Keratinocyte (primary cell): Measurements from ENCODE around the gene PTGES2. TPM values are rescaled to one million over a fixed set of nuclear protein-coding genes. Genes with fewer than 3 reads are reported as not detected.

Experiments used
- DNase-seq: peaks from one replicate; pipeline ENCODE4 v3.0.0-alpha.2; 2011; ENCODE audit warnings: low read depth, missing footprints, low spot score
- FAIRE-seq: peaks from 2 replicates; lab custom pipeline; 2011; peaks lifted over from hg19 to GRCh38; lab: Jason Lieb, UNC
- H2AFZ ChIP-seq: 2 replicates; pipeline ENCODE4 v1.6.0; 2012; ENCODE audit warnings: low read length, control low read depth, inconsistent platforms; ENCODE audit not compliant: control insufficient read depth
- H3K27ac ChIP-seq: 2 replicates; pipeline ENCODE4 v1.5.1; 2011; ENCODE audit warnings: low read length; ENCODE audit not compliant: control insufficient read depth, insufficient read depth
- H3K27me3 ChIP-seq: 3 replicates; pipeline ENCODE4 v1.6.0; 2011; ENCODE audit warnings: low read length; ENCODE audit not compliant: control insufficient read depth, insufficient read depth; ENCODE audit errors: extremely low read depth
- H3K36me3 ChIP-seq, 2 experiments: 2 replicates in 1 of 2; 3 replicates in 1 of 2; pipeline ENCODE4 v1.5.1; 2011; ENCODE audit warnings: low read length in 2 of 2, mild to moderate bottlenecking in 1 of 2; ENCODE audit not compliant: control insufficient read depth in 2 of 2, insufficient read depth in 2 of 2; ENCODE audit errors: extremely low read depth in 1 of 2
- H3K4me1 ChIP-seq: 3 replicates; pipeline ENCODE4 v1.5.1; 2011; ENCODE audit warnings: low read length; ENCODE audit not compliant: control insufficient read depth, insufficient read depth; ENCODE audit errors: extremely low read depth
- H3K4me2 ChIP-seq: 3 replicates; pipeline ENCODE4 v1.6.0; 2011; ENCODE audit warnings: low read depth, low read length; ENCODE audit not compliant: control insufficient read depth, insufficient read depth; ENCODE audit errors: extremely low read depth
- H3K4me3 ChIP-seq, 3 experiments: fragments of 200-600 bp in 1 of 3; sonication (generic) in 1 of 3; 2 replicates in 2 of 3; 3 replicates in 1 of 3; pipeline ENCODE4 v1.5.1; 2011 to 2016; ENCODE audit warnings: low read length in 3 of 3, mild to moderate bottlenecking in 3 of 3, control low read depth in 2 of 3, inconsistent platforms in 1 of 3, low read depth in 1 of 3, mixed read lengths in 1 of 3, mixed run types in 1 of 3, moderate library complexity in 1 of 3; ENCODE audit not compliant: control insufficient read depth in 2 of 3, insufficient read depth in 2 of 3; ENCODE audit errors: extremely low read depth in 1 of 3
- H3K79me2 ChIP-seq: 2 replicates; pipeline ENCODE4 v1.6.0; 2012; ENCODE audit warnings: low read length; ENCODE audit not compliant: control insufficient read depth, insufficient read depth
- H3K9ac ChIP-seq: 3 replicates; pipeline ENCODE4 v1.6.0; 2011; ENCODE audit warnings: low read length; ENCODE audit not compliant: control insufficient read depth, insufficient read depth; ENCODE audit errors: extremely low read depth
- H3K9me1 ChIP-seq: 3 replicates; pipeline ENCODE4 v1.6.0; 2011; ENCODE audit warnings: low read length; ENCODE audit not compliant: control insufficient read depth, insufficient read depth; ENCODE audit errors: extremely low read depth
- H3K9me3 ChIP-seq: 2 replicates; pipeline ENCODE4 v1.5.1; 2012; ENCODE audit warnings: low read depth, low read length; ENCODE audit not compliant: control insufficient read depth
- H4K20me1 ChIP-seq: 3 replicates; pipeline ENCODE4 v1.6.0; 2011; ENCODE audit warnings: low read length; ENCODE audit not compliant: control insufficient read depth, insufficient read depth; ENCODE audit errors: extremely low read depth
- EZH2 ChIP-seq: IDR thresholded peaks from one replicate; pipeline ENCODE4 v1.6.1; 2012; ENCODE audit warnings: inconsistent platforms, mild to moderate bottlenecking, low read length, moderate library complexity
- dilution Hi-C: fragments of 300-500 bp; cut with MboI; formaldehyde crosslinking; loops from one replicate; pipeline ENCODE4 v1.7.0; 2020; ENCODE audit warnings: low sequenced_read_pairs; ENCODE audit not compliant: extremely low pct_ligation_motif_present
- polyA plus RNA-seq, 5 experiments: library from polyadenylated mRNA; depleted of rRNA in 3 of 5; stranded (reverse) in 3 of 5; stranded (forward) in 1 of 5; unstranded in 1 of 5; fragments of >200 nt; gene quantifications; 1 replicate in 1 of 5; 2 replicates in 3 of 5; 3 replicates in 1 of 5; pipeline versions ENCODE4 v1.2.1 to v1.2.3, GENCODE V29; 2011 to 2012; ENCODE audit warnings: missing spikeins in 2 of 5, low read depth in 1 of 5, low replicate concordance in 1 of 5
- TF ChIP-seq, protein P1 (sequence below), 3 experiments: IDR thresholded peaks in 1 of 3; conservative IDR thresholded peaks in 1 of 3; optimal IDR thresholded peaks in 1 of 3; 2 replicates in 2 of 3; 3 replicates in 1 of 3; pipeline versions ENCODE3 to v1.5.1; 2011; ENCODE audit warnings: low read length in 3 of 3, mild to moderate bottlenecking in 3 of 3, moderate library complexity in 2 of 3, control low read depth in 1 of 3, inconsistent platforms in 1 of 3; ENCODE audit not compliant: insufficient read depth in 2 of 3; ENCODE audit errors: extremely low read depth in 1 of 3

The PTGES2 gene
- polyA plus RNA-seq, 1 donor (not counting 4 experiments of a cell fraction or from before 2014, with no cell fraction given): 68.7 TPM

DNA sequence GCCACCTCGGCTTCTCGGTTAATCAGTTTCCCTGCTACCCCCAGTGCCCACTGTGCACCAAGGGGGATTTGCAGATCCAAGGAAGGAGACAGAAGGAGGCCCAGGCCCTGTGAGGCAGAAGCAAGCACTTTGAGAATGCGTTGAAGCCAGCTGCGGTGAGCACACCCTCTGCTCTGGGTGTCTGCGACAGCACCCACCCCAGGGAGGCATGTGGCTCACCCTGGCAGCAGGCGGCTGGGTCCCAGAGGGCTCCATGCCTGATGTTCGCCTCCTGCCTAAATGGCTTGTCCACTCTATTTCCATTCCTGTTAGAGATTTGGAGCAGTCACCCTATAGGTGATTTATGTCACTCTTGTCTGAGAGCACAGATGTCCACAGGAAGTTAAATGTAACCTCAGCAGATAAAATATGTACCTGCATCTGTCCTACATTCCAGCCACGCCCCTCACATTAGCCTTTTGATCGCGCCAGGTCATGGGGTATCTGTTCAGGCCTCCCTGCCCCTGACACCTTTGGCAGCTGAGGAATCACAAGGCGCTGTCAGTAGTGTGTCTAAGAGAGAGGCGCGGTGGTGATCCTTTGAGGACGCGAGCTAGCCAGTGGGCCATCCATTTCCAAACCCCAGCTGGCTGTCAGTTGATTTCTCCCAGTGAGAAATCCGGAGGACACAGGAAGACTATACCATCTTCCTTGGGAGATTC is 28.1 kb downstream of the PTGES2 start:
- H3K27me3 ChIP-seq: no peaks in the 10 kb centered on the region
- no peak overlapping the region for H2AFZ ChIP-seq
- peak overlapping the region; percentile 49 to 88 (median 72) for H3K4me3 ChIP-seq
- H3K4me1 ChIP-seq: peaks cover 29% of the 10 kb centered on the region
- dilution Hi-C loops: no loop called here
- no peak for FAIRE-seq
- peaks cover 28% of the 10 kb centered on the region for H3K79me2 ChIP-seq
- TF ChIP-seq EZH2: no peak
- TF ChIP-seq, protein P1, sequence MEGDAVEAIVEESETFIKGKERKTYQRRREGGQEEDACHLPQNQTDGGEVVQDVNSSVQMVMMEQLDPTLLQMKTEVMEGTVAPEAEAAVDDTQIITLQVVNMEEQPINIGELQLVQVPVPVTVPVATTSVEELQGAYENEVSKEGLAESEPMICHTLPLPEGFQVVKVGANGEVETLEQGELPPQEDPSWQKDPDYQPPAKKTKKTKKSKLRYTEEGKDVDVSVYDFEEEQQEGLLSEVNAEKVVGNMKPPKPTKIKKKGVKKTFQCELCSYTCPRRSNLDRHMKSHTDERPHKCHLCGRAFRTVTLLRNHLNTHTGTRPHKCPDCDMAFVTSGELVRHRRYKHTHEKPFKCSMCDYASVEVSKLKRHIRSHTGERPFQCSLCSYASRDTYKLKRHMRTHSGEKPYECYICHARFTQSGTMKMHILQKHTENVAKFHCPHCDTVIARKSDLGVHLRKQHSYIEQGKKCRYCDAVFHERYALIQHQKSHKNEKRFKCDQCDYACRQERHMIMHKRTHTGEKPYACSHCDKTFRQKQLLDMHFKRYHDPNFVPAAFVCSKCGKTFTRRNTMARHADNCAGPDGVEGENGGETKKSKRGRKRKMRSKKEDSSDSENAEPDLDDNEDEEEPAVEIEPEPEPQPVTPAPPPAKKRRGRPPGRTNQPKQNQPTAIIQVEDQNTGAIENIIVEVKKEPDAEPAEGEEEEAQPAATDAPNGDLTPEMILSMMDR (optimal IDR thresholded peaks at IDR 0.05 in 1 of 3, IDR thresholded peaks at IDR 0.05 in 1 of 3, conservative IDR thresholded peaks at IDR 0.05 in 1 of 3; ENCODE audit: extremely low read depth in 1 of 3, insufficient read depth in 2 of 3, low read length in 3 of 3): no peak
- peaks cover 29 to 30% of the 10 kb centered on the region in 2 experiments for H3K36me3 ChIP-seq
- H4K20me1 ChIP-seq: peaks cover 5% of the 10 kb centered on the region
- H3K9me1 ChIP-seq: no peaks in the 10 kb centered on the region
- H3K9ac ChIP-seq: peak overlapping the region; percentile 91
- peak overlapping the region; percentile 99 for H3K4me2 ChIP-seq
- H3K9me3 ChIP-seq: no peaks in the 10 kb centered on the region
- H3K27ac ChIP-seq: peak overlapping the region; percentile 91
- DNase-seq: no peak

DNA sequence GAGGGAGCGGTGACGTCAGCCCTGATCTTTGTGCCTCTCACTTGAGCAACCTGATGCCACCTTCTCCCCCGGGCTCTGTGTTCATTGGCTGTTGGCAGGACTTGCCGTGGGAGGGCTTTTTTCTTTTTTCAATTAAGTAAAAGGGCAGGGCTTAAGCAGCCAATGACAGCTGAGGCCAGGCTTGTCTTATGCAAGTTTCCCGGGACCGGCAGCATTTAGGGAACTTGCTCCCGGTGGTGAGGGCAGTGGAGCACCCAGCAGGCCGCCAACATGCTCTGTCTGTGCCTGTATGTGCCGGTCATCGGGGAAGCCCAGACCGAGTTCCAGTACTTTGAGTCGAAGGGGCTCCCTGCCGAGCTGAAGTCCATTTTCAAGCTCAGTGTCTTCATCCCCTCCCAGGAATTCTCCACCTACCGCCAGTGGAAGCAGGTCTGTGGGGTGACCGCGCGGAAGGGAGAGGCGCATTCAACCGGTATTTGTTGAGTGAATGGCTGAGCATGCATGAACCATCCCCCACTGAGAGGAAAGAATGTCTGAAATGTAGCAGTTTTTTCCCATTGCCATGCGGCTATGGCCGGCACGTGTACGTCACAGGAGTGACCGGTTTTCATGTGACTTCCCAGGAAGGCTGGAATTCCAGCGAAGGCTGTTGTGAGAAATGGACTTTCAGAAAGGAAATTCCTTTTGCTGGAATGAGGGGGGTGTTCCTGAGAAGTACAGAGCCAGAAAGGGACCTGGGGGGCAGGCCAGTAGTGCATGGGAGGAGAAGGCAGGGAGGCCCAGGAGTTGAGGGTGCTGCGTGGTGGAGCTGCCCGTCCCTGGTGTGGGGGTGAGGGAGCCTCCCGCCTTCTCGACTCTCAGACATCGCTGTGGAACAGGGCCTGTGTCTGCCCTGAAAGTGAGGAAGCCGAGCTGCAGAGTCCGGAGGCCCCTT is 29.0 kb downstream of the PTGES2 start:
- Histone ChIP-seq H3K4me2 (peak overlapping the region; percentile 99), H3K9me1 (no peaks in the 10 kb centered on the region), H3K4me3 (peak overlapping the region; percentile 49 to 88 (median 72)), H3K9ac (peak overlapping the region; percentile 91), H4K20me1 (peaks cover 5% of the 10 kb centered on the region), H3K27ac (peak overlapping the region; percentile 91), H3K27me3 (no peaks in the 10 kb centered on the region), H3K9me3 (no peaks in the 10 kb centered on the region), H3K79me2 (peaks cover 28% of the 10 kb centered on the region), H3K36me3 (peaks cover 21 to 22% of the 10 kb centered on the region in 2 experiments), H3K4me1 (peaks cover 34% of the 10 kb centered on the region), H2AFZ (peak overlapping the region; percentile 73)
- dilution Hi-C loops: no loop called here
- peak; percentile 91 for DNase-seq
- no peak for TF ChIP-seq EZH2
- TF ChIP-seq, protein P1 (optimal IDR thresholded peaks at IDR 0.05 in 1 of 3, IDR thresholded peaks at IDR 0.05 in 1 of 3, conservative IDR thresholded peaks at IDR 0.05 in 1 of 3; ENCODE audit: extremely low read depth in 1 of 3, insufficient read depth in 2 of 3, low read length in 3 of 3): no peak
- FAIRE-seq: no peak
